HepG2 (cell line): ENCODE data around the gene CPT1C. TPM values are rescaled to one million over a fixed set of nuclear protein-coding genes. Genes with fewer than 3 reads are reported as not detected.

Source experiments
- ARNTL ChIP-seq: sonication (generic); formaldehyde crosslinking; IDR thresholded peaks from 2 replicates; pipeline ENCODE4 v1.4.0; 2020; ENCODE audit warnings: mild to moderate bottlenecking, missing genetic modification reagents
- BRCA1 ChIP-seq: sonication (generic); formaldehyde crosslinking; IDR thresholded peaks from 2 replicates; pipeline ENCODE4 v1.4.0; 2020; ENCODE audit warnings: missing genetic modification reagents
- CREB3 ChIP-seq: sonication (generic); formaldehyde crosslinking; IDR thresholded peaks from 2 replicates; pipeline ENCODE4 v1.5.0; 2020; ENCODE audit warnings: missing genetic modification reagents
- EZH2 ChIP-seq: conservative IDR thresholded peaks from 2 replicates; pipeline ENCODE4 v1.6.1; 2012; ENCODE audit warnings: mild to moderate bottlenecking, low read depth, low read length, moderate library complexity
- FOSL1 ChIP-seq: sonication (generic); formaldehyde crosslinking; IDR thresholded peaks from 2 replicates; pipeline ENCODE4 v1.9.0; 2021; ENCODE audit warnings: missing genetic modification reagents, borderline replicate concordance
- HOXA9 ChIP-seq: sonication (generic); formaldehyde crosslinking; IDR thresholded peaks from 2 replicates; pipeline ENCODE4 v1.8.1; 2022; ENCODE audit warnings: missing genetic modification reagents, mild to moderate bottlenecking, moderate library complexity, borderline replicate concordance
- KLF6 ChIP-seq: IDR thresholded peaks from 2 replicates; pipeline ENCODE4 v1.8.0; 2016; ENCODE audit warnings: missing biosample characterization, missing genetic modification reagents
- NR3C1 ChIP-seq: sonication (generic); formaldehyde crosslinking; IDR thresholded peaks from 2 replicates; pipeline ENCODE4 v1.4.0; 2020; ENCODE audit warnings: missing genetic modification reagents
- PAXIP1 ChIP-seq: sonication (generic); formaldehyde crosslinking; conservative IDR thresholded peaks from 2 replicates; pipeline ENCODE4 v1.4.0; 2020; ENCODE audit warnings: mild to moderate bottlenecking, missing genetic modification reagents, moderate library complexity
- PLRG1 ChIP-seq: fragments of 450-650 bp; conservative IDR thresholded peaks from 2 replicates; pipeline ENCODE4 v1.6.1; 2016
- SKI ChIP-seq: fragments of 450-650 bp; IDR thresholded peaks from one replicate; pipeline ENCODE4 v1.6.1; 2018; ENCODE audit warnings: mild to moderate bottlenecking; ENCODE audit not compliant: partially characterized antibody
- ZNF121 ChIP-seq: sonication (generic); formaldehyde crosslinking; IDR thresholded peaks from 2 replicates; pipeline ENCODE4 v1.5.0; 2020; ENCODE audit warnings: mild to moderate bottlenecking, missing genetic modification reagents
- ZNF652 ChIP-seq: IDR thresholded peaks from 2 replicates; pipeline ENCODE4 v1.6.1; 2016; ENCODE audit warnings: low read depth, borderline replicate concordance
- ZNF687 ChIP-seq: sonication (generic); formaldehyde crosslinking; IDR thresholded peaks from 2 replicates; pipeline ENCODE4 v1.5.1; 2020; ENCODE audit warnings: mild to moderate bottlenecking, missing genetic modification reagents, moderate library complexity
- ZNF691 ChIP-seq: sonication (generic); formaldehyde crosslinking; IDR thresholded peaks from 2 replicates; pipeline ENCODE4 v1.4.0; 2020; ENCODE audit warnings: missing genetic modification reagents, low read depth, mild to moderate bottlenecking, borderline replicate concordance
- ZNF724P ChIP-seq: sonication (generic); formaldehyde crosslinking; IDR thresholded peaks from 2 replicates; pipeline ENCODE4 v1.8.0; 2022; ENCODE audit warnings: missing genetic modification reagents, borderline replicate concordance
- ZNF75D ChIP-seq: sonication (generic); formaldehyde crosslinking; IDR thresholded peaks from 2 replicates; pipeline ENCODE4 v1.8.1; 2023; ENCODE audit warnings: missing genetic modification reagents, mild to moderate bottlenecking, borderline replicate concordance
- polyA plus RNA-seq, 8 experiments: library from polyadenylated mRNA; depleted of rRNA in 3 of 8; stranded (reverse) in 7 of 8; unstranded in 1 of 8; fragments of >200 nt; fragmentation: Illumina TruSeq in 4 of 8; extraction: Trizol in 4 of 8; gene quantifications; 2 replicates each; pipeline versions ENCODE4 v1.2.1 to v1.2.3, GENCODE V29; 2011 to 2016; ENCODE audit warnings: low read depth in 4 of 8, missing spikeins in 1 of 8, mixed read lengths in 1 of 8; ENCODE audit not compliant: insufficient read depth in 1 of 8
- total RNA-seq, 5 experiments: library from RNA; depleted of rRNA; stranded (reverse); fragments of >200 nt; fragmentation: Illumina TruSeq; extraction: Trizol; gene quantifications; 2 replicates each; pipeline ENCODE4 v1.2.3, GENCODE V29; 2016; ENCODE audit warnings: low read depth in 1 of 5

The CPT1C gene
- total and polyA plus RNA-seq, 2 of the 13 experiments (the other 11 are each of a cell fraction or from before 2014, with no cell fraction given): 0.18 TPM; not detected in 1

GRCh38 chr19:49677231-49677900 is 13.6 kb upstream of the CPT1C start, which contains the start of gene PRMT1 (continued):
- TF ChIP-seq PAXIP1 (CRISPR knock-in tag) (no peak; the same call in none of the 2 replicates), ZNF121 (CRISPR knock-in tag) (no peak), NR3C1 (CRISPR knock-in tag) (no peak), ZNF75D (no peak), BRCA1 (CRISPR knock-in tag) (no peak), HOXA9 (CRISPR knock-in tag) (no peak), KLF6 (CRISPR knock-in tag) (peak; percentile 67; the same call in 1 of the 2 replicates), PLRG1 (no peak), ZNF652 (no peak), ARNTL (CRISPR knock-in tag) (peak; percentile 90), CREB3 (CRISPR knock-in tag) (no peak), FOSL1 (no peak), EZH2 (no peak), ZNF691 (CRISPR knock-in tag) (no peak), SKI (no peak), ZNF724P (CRISPR knock-in tag) (0 out of 2 replicates have a peak, but pooled peaks have one; percentile 83), ZNF687 (peak; percentile 74)
